NOMO-1 (cell line): ENCODE measurements around the gene AQP1.

Experiments
- DNase-seq, 2 experiments: peaks; one replicate each; lab custom pipeline; 2025; ENCODE audit not compliant: unreplicated experiment in 2 of 2; lab: John Stamatoyannopoulos, UW

The AQP1 gene

DNA sequence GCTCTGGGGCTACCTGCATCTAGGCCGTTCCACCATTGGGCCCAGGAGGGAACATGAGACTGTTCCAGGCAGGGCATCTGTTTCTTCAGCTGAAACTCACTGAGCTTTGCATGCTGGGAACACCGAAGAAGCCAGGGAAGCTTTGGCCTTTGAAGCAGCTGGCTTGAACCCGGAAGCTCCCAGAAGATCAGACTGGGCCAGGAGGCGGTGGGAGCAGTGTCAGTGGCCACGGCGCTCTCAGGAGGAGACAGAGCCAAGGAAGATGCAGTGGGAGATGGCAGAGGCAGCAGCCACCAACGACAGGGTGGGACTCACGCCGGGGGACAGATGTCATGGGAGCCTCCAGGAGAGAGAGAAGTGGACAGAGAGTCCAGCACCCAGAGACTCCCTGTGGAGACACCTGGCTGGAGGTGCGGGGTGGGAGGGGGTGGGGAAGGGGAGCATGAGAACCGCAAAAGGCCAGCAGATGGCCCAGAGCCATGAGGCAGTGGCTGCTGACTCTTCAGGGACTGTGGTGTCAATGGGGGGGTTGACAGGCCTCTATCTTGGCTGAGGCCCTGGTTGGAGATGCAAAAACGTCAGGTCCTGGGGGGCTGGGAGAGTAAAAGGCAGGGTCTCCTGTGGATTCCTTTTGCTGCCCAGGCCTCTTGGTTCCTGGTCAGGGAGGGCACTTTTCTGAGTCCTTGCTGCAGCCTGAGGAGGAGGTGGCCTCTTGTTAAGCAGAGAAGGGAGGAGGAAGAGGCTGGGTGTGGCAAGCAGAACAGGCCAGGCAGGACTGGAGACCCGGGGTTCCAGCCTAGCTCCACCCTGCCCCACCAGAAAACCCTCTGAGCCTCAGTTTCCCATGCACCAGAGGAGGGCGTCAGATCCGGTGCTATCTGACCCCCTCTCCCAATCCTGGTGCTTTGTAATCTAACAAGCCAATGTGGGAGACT, 6.3 kb upstream of the AQP1 start:
- no peak for DNase-seq

DNA sequence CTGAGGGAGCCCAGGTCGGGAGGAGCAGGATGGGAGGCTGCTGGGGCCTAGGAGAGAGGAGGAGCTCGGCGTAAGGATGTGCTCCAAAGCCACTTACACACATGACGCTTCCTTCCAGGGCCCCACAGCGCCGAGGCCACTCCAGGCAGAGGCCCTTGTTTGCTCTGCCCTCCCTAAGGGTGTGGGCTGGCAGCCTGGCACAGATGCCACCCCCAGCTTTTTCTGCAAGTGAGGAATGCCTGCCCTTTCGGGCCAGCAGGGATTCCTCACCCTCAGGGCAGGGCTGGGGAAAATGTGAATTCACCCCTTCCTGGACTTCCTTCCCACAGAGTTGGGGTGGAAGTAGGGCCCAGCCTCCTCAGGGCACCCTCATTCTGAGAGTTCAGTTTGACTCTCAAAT, 5.6 kb upstream of the AQP1 start:
- DNase-seq, result no peak

- DNase-seq, result no peak
These were observed 5.0 kb upstream of the AQP1 start for GRCh38 chr7:30906515-30907240.

DNA sequence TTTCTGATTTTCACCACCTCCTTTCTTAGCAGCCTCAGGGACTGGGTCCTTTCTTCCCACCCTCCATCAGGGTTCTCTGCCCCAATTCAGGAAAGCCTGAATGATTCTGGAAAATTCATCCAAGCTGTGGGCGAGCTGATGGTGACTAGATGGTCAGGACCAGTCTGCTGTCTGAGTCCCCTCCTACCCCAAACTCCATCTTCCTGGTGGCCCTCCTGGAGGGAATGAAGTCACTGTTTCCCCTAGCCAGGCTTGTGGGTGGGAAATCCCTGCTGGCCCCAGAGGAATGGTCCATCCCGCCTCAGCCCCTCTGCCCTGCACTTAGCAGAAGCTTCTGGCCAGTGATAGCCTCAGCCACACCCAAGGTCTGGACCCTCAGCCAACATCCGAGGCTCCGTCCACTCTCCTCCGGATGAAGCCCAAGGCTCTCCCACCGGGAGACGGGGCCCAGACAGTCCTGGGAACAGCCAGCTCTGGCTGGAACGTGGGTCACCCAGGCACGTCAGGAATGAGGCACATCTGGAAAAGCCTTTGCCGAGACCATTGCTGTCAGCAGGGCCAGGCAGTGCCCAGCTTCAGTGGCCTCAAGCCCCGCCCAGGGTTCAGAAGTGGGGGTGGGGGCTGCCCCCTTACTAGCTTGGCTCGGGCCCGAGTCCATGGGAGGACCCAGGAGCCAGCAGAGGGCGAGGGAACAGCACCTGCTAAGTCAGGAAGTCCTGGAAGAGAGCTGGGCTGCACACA, 4.0 kb upstream of the AQP1 start:
- no peak for DNase-seq

GRCh38 chr7:30908681-30909080, 3.0 kb upstream of the AQP1 start:
- DNase-seq, result no peak

DNA sequence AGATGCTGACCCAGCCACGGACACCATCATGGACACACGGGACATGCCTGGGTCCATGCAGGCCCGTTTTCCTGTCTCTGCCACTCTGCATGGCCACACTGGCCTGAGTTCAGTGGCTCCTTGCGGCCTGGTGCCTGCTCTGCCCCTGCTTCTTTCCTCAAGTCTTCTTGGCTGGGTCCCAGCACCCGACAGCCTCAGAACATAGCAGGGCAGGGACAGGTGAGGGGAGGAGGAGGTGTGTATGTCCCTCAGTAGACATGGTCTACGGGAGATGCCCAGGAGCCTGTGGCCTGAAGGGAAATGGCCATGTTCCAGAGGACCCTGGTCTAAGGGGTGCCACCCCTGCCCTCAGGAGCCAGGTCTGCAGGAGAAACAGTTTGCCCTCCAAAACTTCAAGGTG, 2.2 kb upstream of the AQP1 start:
- no peak for DNase-seq

- peak in 1 of 2 experiments; percentile 1 for DNase-seq
These were observed 1.1 kb upstream of the AQP1 start for GRCh38 chr7:30910411-30911073.

- no peak for DNase-seq
These were observed 520 bp upstream of the AQP1 start for GRCh38 chr7:30911133-30911532.

- no peak for DNase-seq
These were observed 523 bp downstream of the AQP1 start for GRCh38 chr7:30912021-30912730.

GRCh38 chr7:30912731-30912985, 1.0 kb downstream of the AQP1 start:
- no peak for DNase-seq

GRCh38 chr7:30912986-30913811, 1.5 kb downstream of the AQP1 start:
- DNase-seq, result no peak

DNA sequence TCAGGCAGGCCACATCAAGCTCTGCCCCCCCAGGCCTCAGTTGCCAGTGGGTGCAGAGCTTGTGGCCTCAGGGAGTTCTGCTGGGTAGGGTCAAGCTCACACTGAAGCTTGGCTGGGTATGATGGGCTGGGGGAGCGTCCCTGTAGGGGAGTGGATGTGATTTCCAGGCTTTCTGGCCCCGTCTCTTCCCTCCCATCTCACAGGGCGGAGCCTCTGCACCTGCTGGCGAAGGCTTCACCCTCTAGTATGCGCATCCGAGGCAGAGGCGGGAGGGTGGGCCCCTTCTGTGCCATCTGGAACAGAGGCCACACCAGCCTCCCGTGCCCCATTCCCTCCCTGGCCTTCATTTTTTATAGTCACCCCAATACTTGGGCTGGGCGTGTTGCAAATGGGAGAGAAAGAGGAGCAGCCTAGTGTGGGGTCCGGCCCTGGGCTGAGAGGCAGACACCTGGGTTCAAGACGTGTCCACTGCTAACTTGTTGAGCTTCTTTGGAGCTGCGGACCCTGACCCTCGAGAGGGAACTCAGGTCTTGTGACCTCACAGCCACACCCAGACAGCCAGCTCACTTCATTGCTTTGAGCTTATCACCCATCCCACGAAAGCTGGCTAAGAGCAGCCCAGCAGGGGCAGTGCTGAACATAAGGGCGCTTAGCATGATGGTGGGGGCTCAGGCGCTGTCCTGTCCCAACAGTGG, 2.3 kb downstream of the AQP1 start:
- no peak for DNase-seq

GRCh38 chr7:30914596-30914995, 2.9 kb downstream of the AQP1 start:
- no peak for DNase-seq

DNA sequence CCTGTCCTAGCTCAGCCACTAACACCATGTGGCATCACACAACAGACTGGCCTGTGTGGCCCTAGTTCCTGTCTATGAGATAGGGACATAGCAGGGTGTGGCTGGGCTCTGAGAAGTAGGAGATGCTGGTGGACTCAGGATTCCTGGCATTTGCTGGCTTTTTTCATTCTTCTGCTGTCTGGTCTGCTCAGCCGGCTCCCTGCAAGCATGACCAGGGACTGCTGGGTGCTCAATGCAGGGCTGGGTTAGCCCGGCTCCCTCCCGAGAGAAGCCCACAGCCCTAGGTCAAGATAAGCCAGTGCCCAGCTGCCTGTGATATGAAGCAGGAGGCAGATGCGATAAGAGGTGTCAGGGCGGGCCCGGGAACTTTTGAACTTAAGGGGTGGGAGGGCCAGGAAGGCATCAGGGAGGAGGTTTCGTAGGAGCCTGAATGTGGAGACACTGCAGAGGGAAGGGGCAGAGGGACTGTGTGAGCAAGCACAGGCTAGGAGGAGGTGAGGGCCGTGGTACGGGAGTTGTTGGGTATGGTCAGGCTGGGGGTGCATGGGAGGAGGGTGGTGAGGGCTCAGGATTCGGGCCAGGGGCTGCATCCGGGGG, 3.5 kb downstream of the AQP1 start:
- DNase-seq, result no peak

GRCh38 chr7:30915751-30916150, 4.1 kb downstream of the AQP1 start:
- DNase-seq, result no peak

GRCh38 chr7:30916255-30916654, 4.6 kb downstream of the AQP1 start:
- no peak for DNase-seq

DNA sequence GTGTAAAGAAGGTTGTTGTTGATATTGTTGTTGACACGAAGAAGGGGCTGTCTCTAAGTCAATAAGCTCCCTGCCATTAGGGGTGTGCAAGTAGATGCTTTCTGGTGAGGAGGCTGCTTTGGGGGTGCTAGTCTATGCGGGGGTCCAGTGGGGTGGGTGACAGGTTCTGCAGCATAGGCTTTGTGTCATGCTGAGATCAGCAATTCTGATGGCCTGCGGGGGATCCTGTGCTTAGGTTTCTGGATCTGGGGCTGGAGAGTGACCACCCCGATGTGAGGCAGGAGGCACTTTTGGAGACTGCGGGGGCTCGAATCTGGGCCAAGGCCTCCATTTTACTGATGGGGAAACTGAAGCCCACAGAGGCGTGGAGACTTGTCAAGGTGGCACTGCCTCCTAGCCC, 5.1 kb downstream of the AQP1 start:
- DNase-seq, result no peak

DNA sequence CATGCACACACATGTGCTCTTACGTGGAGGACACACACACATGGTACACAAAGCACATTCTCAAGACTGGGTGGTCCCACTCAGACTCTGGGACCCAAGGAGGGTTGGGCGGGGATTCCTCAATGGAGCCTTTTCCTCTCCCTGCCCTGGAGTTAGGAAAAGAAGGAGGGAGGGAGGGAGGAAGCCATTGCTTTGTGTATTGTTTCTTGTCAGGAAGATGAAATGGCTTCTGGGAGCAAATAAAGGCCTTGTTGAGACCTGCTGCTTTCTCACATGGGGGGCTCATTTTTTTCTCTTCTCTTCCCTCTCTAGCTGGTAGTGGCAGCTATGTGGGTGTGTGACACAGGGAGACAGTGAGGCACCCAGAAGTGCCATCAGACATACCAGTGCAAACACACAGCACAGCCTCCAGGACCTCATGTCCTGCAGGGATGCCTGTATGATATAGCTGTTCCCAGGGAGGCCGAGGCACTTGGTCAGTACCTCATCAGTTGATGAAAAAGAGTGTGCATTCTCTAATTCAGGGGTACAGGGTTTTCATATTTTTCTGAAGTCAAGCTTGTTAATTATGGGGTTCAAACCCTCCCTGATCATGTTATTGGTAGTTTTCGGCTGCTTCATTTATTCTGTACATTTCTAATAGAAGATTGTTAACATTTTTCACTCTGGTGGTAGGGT, 5.7 kb downstream of the AQP1 start:
- DNase-seq, result no peak
